GM10266 (cell line): ENCODE measurements around the gene SSTR1.

Experiments used
- DNase-seq: peaks from one replicate; pipeline ENCODE4 v3.0.0; 2012; ENCODE audit errors: extremely low spot score
- CTCF ChIP-seq: IDR thresholded peaks from 2 replicates; pipeline ENCODE4 v1.5.1; 2012; ENCODE audit warnings: mild to moderate bottlenecking, low read depth; ENCODE audit not compliant: control insufficient read depth, insufficient read depth; ENCODE audit errors: missing control alignments

SSTR1 gene

GRCh38 chr14:38207736-38208617 is at the start of gene SSTR1:
TSS of gene SSTR1 (plus strand) at chr14:38207904. CDS start at chr14:38209390, 1,486 bp downstream.
- TF ChIP-seq CTCF = no peak
- DNase-seq = peak; percentile 18

GRCh38 chr14:38158468-38158867 is 49.2 kb upstream of the SSTR1 start:
- DNase-seq = no peak
- no peak for TF ChIP-seq CTCF

- no peak for TF ChIP-seq CTCF
- DNase-seq = no peak
Measured at GRCh38 chr14:38168416-38168815, 39.3 kb upstream of the SSTR1 start.

GRCh38 chr14:38171197-38171596 is 36.5 kb upstream of the SSTR1 start:
- DNase-seq = no peak
- TF ChIP-seq CTCF = no peak

GRCh38 chr14:38174711-38175110 is 33.0 kb upstream of the SSTR1 start:
- DNase-seq = no peak
- TF ChIP-seq CTCF = no peak

GRCh38 chr14:38175658-38176057 is 32.0 kb upstream of the SSTR1 start:
- no peak for DNase-seq
- TF ChIP-seq CTCF = no peak

- DNase-seq = no peak
- TF ChIP-seq CTCF = no peak
Measured at GRCh38 chr14:38176379-38176778, 31.3 kb upstream of the SSTR1 start.
